Sigmoid colon (tissue), 4 donors: ENCODE measurements around the gene ELMO2.

ENCODE experiments used
- POLR2A ChIP-seq, 2 donors: fragments of 450-650 bp; IDR thresholded peaks; one replicate each; pipeline ENCODE4 v1.6.1; 2016; ENCODE audit warnings: antibody characterized with exemption in 2 of 2, mild to moderate bottlenecking in 2 of 2, moderate library complexity in 2 of 2
- POLR2AphosphoS5 ChIP-seq, 4 donors: sonication (generic); formaldehyde crosslinking; IDR thresholded peaks; one replicate each; pipeline ENCODE4 v1.6.1; 2017; ENCODE audit warnings: antibody characterized with exemption in 4 of 4
- TF ChIP-seq, protein P1 (sequence below), 4 experiments: fragments of 450-650 bp in 3 of 4; fragments of 200-600 bp in 1 of 4; IDR thresholded peaks; one replicate each; pipeline ENCODE4 v1.5.1; 2016 to 2019; ENCODE audit warnings: antibody characterized with exemption in 4 of 4, mild to moderate bottlenecking in 3 of 4, moderate library complexity in 2 of 4

DNA sequence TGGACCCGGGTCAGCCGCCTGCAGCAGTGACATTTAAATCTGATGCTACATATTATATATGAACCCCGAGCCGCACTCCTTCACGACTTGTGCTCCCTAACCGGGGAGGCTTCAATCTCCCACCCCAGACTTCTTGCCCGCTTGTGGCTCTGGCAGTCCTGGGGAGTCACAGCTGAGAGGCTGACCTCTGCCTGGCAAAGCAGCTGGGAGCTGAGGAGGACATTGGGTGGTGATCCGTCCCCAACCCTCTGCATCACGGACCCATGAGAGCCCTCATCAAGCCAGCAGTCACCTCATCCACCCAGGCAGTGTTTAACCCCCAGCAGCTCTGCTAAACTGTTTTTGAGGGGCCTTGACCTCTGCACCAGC is 64.4 kb downstream of the ELMO2 start:
- no peak for TF ChIP-seq POLR2A (IDR thresholded peaks at IDR 0.05)
- TF ChIP-seq, protein P1, sequence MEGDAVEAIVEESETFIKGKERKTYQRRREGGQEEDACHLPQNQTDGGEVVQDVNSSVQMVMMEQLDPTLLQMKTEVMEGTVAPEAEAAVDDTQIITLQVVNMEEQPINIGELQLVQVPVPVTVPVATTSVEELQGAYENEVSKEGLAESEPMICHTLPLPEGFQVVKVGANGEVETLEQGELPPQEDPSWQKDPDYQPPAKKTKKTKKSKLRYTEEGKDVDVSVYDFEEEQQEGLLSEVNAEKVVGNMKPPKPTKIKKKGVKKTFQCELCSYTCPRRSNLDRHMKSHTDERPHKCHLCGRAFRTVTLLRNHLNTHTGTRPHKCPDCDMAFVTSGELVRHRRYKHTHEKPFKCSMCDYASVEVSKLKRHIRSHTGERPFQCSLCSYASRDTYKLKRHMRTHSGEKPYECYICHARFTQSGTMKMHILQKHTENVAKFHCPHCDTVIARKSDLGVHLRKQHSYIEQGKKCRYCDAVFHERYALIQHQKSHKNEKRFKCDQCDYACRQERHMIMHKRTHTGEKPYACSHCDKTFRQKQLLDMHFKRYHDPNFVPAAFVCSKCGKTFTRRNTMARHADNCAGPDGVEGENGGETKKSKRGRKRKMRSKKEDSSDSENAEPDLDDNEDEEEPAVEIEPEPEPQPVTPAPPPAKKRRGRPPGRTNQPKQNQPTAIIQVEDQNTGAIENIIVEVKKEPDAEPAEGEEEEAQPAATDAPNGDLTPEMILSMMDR (IDR thresholded peaks at IDR 0.05), result no peak
- TF ChIP-seq POLR2AphosphoS5 (IDR thresholded peaks at IDR 0.05), result no peak
